WERI-Rb-1 (cell line): ENCODE measurements around the gene MOSMO.
"Not testable (repeated sequence)": the region's sequence is repeated elsewhere in the genome, so short reads cannot be mapped to it uniquely, and the experiment has no call there.

Experiments
- DNase-seq: peaks from one replicate; pipeline ENCODE4 v3.0.0-alpha.2; 2020
- H3K27ac ChIP-seq: fragments of 250-450 bp; sonication (Bioruptor Pico); 2 replicates; pipeline ENCODE4 v1.5.1; 2020; ENCODE audit warnings: mild to moderate bottlenecking, moderate library complexity
- H3K27me3 ChIP-seq: fragments of 250-450 bp; sonication (Bioruptor Pico); 2 replicates; pipeline ENCODE4 v1.5.1; 2021; ENCODE audit warnings: mild to moderate bottlenecking, low read depth, moderate library complexity; ENCODE audit not compliant: insufficient read depth, severe bottlenecking
- H3K36me3 ChIP-seq: fragments of 250-450 bp; sonication (Bioruptor Pico); 2 replicates; pipeline ENCODE4 v1.5.1; 2020; ENCODE audit warnings: mild to moderate bottlenecking, moderate library complexity
- H3K4me3 ChIP-seq: 2 replicates; pipeline ENCODE4 v1.5.1; 2011; ENCODE audit warnings: low read depth, mild to moderate bottlenecking, control low read depth, low read length
- H3K9me3 ChIP-seq: fragments of 250-450 bp; sonication (Bioruptor Pico); 2 replicates; pipeline ENCODE4 v1.5.1; 2021; ENCODE audit warnings: mild to moderate bottlenecking, moderate library complexity; ENCODE audit not compliant: severe bottlenecking
- CTCF ChIP-seq: IDR thresholded peaks from 2 replicates; pipeline ENCODE4 v1.5.1; 2011; ENCODE audit warnings: low read depth, mild to moderate bottlenecking, control low read depth, inconsistent platforms, low read length

MOSMO gene

DNA sequence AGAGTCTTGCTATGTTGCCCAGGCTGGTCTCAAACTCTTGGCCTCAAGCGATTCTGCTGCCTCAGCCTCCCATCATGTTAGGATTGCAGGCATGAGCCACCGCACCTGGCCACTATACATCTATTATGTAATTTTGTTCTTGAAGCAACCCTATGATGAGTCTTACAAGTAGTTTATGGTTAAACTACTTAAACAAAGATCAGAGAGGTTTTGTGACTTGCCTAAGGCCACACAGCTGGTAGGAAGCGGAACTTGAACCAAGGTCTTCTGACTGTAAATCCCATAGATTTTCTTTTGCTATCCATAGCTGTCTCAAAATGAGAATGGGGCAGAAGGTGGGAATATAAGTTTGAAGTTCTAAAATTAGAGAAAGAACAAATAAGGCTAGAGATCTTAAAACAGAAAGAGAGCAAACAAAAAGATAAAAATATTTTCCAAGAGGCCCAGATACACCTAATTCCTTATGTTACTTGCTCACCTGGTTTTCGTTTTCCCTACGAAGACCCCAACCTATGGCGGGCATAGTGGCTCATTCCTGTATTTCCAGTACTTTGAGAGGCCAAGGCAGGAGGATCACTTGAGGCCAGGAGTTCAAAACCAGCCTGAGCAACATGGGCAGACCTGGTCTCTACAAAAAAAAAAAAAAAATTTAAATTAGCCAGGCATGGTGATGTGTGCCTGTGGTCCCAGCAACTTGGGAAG lies 116.8 kb downstream of the MOSMO start:
- Histone ChIP-seq H3K27ac (no peak overlapping the region), H3K27me3 (no peaks in the 10 kb centered on the region), H3K4me3 (no peak overlapping the region), H3K9me3 (no peaks in the 10 kb centered on the region), H3K36me3 (no peaks in the 10 kb centered on the region)
- TF ChIP-seq CTCF = no peak
- DNase-seq = no peak

DNA sequence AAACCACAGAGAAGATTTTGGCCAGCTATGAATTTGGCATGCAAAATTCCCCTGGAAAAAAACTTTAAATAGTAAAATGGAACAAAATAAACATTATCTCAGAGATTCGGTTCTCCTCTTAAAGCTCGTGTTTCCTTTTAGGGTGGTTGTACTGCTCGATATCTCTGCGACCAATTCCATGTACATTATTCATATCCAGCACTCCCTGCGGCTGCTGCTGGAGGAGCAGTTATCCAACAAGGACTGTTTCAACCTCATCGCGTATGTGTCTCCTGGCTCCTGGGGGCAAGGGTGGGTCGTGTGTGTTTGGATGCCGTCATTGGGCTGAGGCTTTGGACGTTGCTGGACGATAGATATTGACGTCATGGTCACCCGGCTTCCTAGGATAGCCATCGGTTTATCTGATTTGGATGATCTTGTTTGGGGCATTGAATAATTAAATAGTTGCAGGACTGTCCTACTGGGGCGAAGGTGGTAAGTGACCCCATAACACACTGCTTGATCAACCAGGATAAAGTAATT lies 118.2 kb downstream of the MOSMO start:
- no peak overlapping the region for H3K4me3 ChIP-seq
- no peak overlapping the region for H3K27ac ChIP-seq
- no peak for DNase-seq
- H3K27me3 ChIP-seq = no peaks in the 10 kb centered on the region
- no peaks in the 10 kb centered on the region for H3K36me3 ChIP-seq
- no peak for TF ChIP-seq CTCF
- H3K9me3 ChIP-seq = no peaks in the 10 kb centered on the region

DNA sequence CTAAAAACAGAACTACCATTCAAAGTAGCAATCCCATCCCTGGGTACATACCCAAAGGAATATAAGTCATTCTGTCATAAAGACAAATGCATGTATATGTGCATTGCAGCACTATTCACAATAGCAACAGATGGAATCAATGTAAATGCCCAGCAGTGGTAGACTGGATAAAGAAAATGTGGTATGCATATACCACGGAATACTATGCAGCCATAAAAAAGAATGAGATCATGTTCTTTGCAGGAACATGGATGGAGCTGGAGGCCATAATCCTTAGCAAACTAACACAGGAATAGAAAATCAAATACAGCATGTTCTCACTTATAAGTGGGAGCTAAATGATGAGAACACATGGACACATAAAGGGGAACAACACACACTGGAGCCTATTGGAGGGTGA lies 120.6 kb downstream of the MOSMO start:
- H3K4me3 ChIP-seq, H3K9me3 ChIP-seq, H3K27ac ChIP-seq, H3K36me3 ChIP-seq, DNase-seq, H3K27me3 ChIP-seq: not testable (repeated sequence)

DNA sequence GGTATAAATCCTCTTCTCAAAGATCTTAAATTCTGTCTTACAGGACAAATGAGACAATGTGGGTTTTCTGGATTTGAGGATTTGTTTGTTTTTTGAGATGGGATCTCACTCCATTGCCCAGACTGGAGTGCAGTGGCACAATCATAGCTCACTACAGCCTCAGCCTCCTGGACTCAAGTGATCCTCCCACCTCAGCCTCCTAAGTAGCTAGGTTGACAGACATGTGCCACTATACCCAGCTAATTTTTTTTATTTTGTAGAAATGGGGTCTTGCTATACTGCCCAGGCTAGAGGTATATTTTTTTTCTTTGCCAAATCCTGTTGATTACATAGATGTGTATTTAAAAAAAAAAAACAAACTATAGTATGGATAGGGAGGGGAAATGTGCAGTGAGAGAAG lies 122.6 kb downstream of the MOSMO start:
- no peak overlapping the region for H3K27ac ChIP-seq
- TF ChIP-seq CTCF = no peak

DNA sequence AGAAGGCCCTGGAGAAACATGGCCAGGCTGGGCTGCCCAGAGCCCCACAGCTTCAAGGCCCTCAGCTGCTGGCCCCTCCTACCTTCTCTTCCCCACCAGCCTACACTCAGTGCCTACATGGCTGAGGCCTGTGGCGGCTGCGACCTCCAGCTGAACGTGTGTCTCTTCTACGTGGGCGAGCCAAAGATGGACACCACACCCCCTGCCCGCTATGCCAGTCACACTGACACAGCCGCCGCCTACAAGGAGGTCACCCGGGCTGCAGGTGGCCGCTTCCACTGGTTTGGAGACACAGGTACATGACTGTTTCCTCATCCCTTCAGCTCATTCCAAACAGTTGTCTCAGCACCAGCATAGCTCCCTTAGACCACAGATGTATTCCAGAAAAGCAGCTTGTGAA lies 124.9 kb downstream of the MOSMO start:
- Histone ChIP-seq H3K27me3 (no peaks in the 10 kb centered on the region), H3K27ac (no peak overlapping the region), H3K9me3 (no peaks in the 10 kb centered on the region), H3K4me3 (no peak overlapping the region), H3K36me3 (no peaks in the 10 kb centered on the region)
- no peak for TF ChIP-seq CTCF
- no peak for DNase-seq

More for the DNA sequence above, 122.6 kb downstream of the MOSMO start:
- DNase-seq = no peak
- no peaks in the 10 kb centered on the region for H3K9me3 ChIP-seq
- H3K4me3 ChIP-seq = no peak overlapping the region
- no peaks in the 10 kb centered on the region for H3K27me3 ChIP-seq
- no peaks in the 10 kb centered on the region for H3K36me3 ChIP-seq
